ENCODE data around the gene NLRC5.
"Not testable (repeated sequence)": the region's sequence is repeated elsewhere in the genome, so short reads cannot be mapped to it uniquely, and the experiment has no call there.

Gene NLRC5

GRCh38 chr16:56981729-56982271 lies 7.6 kb upstream of the NLRC5 start:
- no peak for DNase-seq

- DNase-seq: no peak
Observed at GRCh38 chr16:56982695-56983094, 6.7 kb upstream of the NLRC5 start.

- DNase-seq: no peak
Observed at GRCh38 chr16:56983211-56983751, 6.1 kb upstream of the NLRC5 start.

GRCh38 chr16:56984639-56985038 lies 4.7 kb upstream of the NLRC5 start:
- DNase-seq: no peak

- DNase-seq: no peak
Observed at GRCh38 chr16:56985288-56985961, 3.9 kb upstream of the NLRC5 start.

- DNase-seq: no peak
Observed at GRCh38 chr16:56985962-56986360, 3.4 kb upstream of the NLRC5 start.

- no peak for DNase-seq
Observed at GRCh38 chr16:56986361-56986760, 3.0 kb upstream of the NLRC5 start.

- not testable (repeated sequence) for DNase-seq
Observed at GRCh38 chr16:56986908-56987307, 2.4 kb upstream of the NLRC5 start.

GRCh38 chr16:56987692-56988091 lies 1.7 kb upstream of the NLRC5 start:
- DNase-seq: no peak

GRCh38 chr16:56988161-56988947 lies 1.0 kb upstream of the NLRC5 start:
- DNase-seq: no peak

GRCh38 chr16:56989988-56990387 lies 631 bp downstream of the NLRC5 start:
- DNase-seq: peak; percentile 31

- no peak for DNase-seq
Observed at GRCh38 chr16:56990407-56991286, 1.3 kb downstream of the NLRC5 start.

- DNase-seq: not testable (repeated sequence)
Observed at GRCh38 chr16:56992431-56992830, 3.1 kb downstream of the NLRC5 start.

GRCh38 chr16:56993204-56993603 lies 3.8 kb downstream of the NLRC5 start:
- DNase-seq: no peak

- no peak for DNase-seq
Observed at GRCh38 chr16:56994311-56994710, 5.0 kb downstream of the NLRC5 start.

GRCh38 chr16:56995136-56995805 lies 5.9 kb downstream of the NLRC5 start:
- no peak for DNase-seq

GRCh38 chr16:56997264-56997663 lies 7.9 kb downstream of the NLRC5 start:
- DNase-seq: no peak

- no peak for DNase-seq
Observed at GRCh38 chr16:56997931-56998330, 8.6 kb downstream of the NLRC5 start.

GRCh38 chr16:56998352-56998751 lies 9.0 kb downstream of the NLRC5 start:
- DNase-seq: no peak

- DNase-seq: no peak
Observed at GRCh38 chr16:56998861-56999260, 9.5 kb downstream of the NLRC5 start.

GRCh38 chr16:56999409-57000270 lies 10.3 kb downstream of the NLRC5 start:
- no peak for DNase-seq

Measured in right kidney (tissue), 1 donor.